Epithelial cell of proximal tubule (primary cell): ENCODE data around the gene CDK17. TPM values are rescaled to one million over a fixed set of nuclear protein-coding genes. Genes with fewer than 3 reads are reported as not detected.

Source experiments
- DNase-seq: peaks from one replicate; pipeline ENCODE4 v3.0.0-alpha.2; 2011; ENCODE audit warnings: low read depth
- H3K4me3 ChIP-seq: 2 replicates; pipeline ENCODE4 v1.5.1; 2011; ENCODE audit warnings: low read depth, mild to moderate bottlenecking, low read length
- total RNA-seq: library from RNA; depleted of rRNA; stranded (reverse); fragments of >200 nt; gene quantifications from 2 replicates; pipeline ENCODE4 v1.2.3, GENCODE V29; 2015
- TF ChIP-seq, protein P1 (sequence below): conservative IDR thresholded peaks from 2 replicates; pipeline ENCODE4 v1.5.1; 2012; ENCODE audit warnings: low read depth, mild to moderate bottlenecking, low read length

CDK17 gene
- total RNA-seq = 22.0 and 29.7 TPM in 2 replicates

- no peak for DNase-seq
- TF ChIP-seq, protein P1, sequence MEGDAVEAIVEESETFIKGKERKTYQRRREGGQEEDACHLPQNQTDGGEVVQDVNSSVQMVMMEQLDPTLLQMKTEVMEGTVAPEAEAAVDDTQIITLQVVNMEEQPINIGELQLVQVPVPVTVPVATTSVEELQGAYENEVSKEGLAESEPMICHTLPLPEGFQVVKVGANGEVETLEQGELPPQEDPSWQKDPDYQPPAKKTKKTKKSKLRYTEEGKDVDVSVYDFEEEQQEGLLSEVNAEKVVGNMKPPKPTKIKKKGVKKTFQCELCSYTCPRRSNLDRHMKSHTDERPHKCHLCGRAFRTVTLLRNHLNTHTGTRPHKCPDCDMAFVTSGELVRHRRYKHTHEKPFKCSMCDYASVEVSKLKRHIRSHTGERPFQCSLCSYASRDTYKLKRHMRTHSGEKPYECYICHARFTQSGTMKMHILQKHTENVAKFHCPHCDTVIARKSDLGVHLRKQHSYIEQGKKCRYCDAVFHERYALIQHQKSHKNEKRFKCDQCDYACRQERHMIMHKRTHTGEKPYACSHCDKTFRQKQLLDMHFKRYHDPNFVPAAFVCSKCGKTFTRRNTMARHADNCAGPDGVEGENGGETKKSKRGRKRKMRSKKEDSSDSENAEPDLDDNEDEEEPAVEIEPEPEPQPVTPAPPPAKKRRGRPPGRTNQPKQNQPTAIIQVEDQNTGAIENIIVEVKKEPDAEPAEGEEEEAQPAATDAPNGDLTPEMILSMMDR = peak; percentile 43
- peak within 1 kb of the TSS; percentile 82 for H3K4me3 ChIP-seq
These were observed at the start of gene CDK17 for GRCh38 chr12:96399919-96400630. Gene CDK17 (minus strand): TSS chr12:96400439. CDS start chr12:96334836, 65,603 bp downstream.

GRCh38 chr12:96448300-96448699, 48.1 kb upstream of the CDK17 start:
- DNase-seq = no peak
- H3K4me3 ChIP-seq = no peak overlapping the region
- TF ChIP-seq, protein P1 = no peak

DNA sequence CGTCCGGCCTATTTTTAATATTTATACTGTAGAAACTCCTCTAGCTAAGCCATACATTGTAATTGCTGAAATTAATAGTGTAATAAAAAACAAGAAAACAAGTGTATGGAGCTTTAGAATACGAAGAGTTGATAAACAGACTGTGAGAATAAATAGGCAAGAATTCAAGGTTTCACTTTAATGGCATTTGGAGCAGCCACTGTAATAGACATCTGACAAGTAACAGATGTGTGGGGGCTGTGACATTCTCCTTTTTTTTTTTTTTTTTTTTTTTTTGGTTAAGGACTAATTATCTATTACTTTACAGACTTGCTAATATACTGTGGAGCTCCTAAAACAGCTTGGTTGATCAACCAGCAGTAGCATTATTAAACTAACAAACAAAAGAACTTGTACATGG, 47.0 kb upstream of the CDK17 start:
- DNase-seq = no peak
- TF ChIP-seq, protein P1 = no peak
- no peak overlapping the region for H3K4me3 ChIP-seq

DNA sequence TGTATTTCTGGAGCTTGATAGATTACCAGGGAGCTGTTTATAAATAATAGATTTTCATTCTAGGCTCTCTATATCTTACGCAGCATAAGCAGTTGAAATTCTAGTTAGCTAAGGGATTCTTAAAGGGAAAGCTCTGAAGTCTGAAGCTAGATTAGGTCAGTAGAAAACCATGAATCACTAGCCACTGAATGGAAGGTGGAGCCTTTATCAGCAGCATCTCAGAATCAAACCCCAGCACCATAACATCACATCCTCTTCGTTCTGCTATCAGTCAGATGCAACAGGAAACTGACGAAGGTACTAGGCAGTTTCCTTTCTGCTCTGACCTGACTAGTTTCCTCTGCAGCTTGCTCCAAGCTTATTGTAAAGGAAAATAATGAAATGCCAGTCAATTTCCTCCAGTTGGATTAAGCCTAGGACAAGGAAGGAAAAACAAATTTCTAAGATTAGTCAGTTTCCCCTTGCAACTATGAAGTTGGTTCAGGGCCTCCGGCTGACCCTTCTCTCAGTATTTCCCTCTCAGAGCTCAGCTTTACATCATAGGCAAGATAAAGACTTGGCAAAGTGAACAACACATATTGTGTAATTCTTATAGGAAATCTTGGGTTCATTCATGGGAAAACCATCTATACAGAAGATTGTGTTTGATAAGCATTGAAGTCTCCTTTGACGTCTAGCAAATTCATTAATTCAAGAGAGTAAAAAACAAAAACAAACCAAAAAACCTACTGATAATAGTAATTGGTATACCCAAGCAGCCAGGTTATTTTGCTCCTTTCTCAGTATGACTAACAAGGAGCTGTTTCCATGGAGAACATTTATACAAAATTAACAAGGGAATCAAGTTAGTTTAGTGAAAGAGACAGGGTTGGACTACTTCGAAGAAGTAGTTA, 45.7 kb upstream of the CDK17 start:
- no peak for DNase-seq
- TF ChIP-seq, protein P1 = no peak
- no peak overlapping the region for H3K4me3 ChIP-seq

GRCh38 chr12:96444399-96444798, 44.2 kb upstream of the CDK17 start:
- H3K4me3 ChIP-seq = no peak overlapping the region
- TF ChIP-seq, protein P1 = no peak
- no peak for DNase-seq

DNA sequence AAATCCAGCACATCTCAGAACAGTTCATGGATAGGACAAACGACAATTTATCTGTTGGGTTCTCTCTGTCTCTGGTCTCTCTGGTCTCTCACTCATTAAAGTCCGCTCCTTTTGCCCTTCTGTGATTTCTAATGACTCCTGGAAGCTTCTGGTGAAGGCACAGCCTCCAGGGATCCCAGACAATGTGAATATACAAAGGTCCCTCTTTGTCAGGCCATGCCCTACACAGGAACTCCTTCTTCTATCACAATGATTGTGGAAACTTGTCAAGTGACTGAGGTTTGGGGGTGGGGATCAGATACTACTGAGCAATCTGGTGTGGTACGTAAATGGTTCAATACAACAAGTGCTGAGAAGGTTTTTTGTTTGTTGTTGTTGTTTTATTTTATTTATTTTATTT, 42.7 kb upstream of the CDK17 start:
- TF ChIP-seq, protein P1 = no peak
- DNase-seq = no peak

More for the DNA sequence above, 42.7 kb upstream of the CDK17 start:
- no peak overlapping the region for H3K4me3 ChIP-seq
